ENCODE data around the gene CDKN2A.

DNA sequence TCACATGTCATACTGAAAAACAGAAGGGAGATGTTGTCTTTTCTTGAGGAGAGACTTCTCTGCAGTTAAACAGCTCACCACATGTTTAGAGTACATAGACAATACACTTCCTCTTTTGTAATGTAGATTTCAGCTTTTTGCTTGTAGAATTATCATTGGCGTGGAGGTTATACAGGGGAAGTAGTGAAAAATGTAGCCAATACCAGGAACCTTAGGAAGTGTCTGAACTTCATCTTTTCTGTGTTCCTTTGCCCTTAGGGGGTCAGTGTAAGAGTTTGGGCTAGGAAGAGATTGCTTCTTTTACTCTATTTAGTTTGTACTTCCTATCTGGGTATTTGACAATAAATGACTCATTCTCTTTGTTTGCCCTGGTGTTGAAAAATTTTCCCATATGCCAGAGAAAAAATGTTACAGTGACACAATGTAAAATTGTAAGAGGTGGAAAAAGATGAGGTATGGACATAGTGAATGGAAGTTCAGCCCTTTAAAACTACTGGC lies 36.0 kb upstream of the CDKN2A start:
- TF ChIP-seq, protein P1, sequence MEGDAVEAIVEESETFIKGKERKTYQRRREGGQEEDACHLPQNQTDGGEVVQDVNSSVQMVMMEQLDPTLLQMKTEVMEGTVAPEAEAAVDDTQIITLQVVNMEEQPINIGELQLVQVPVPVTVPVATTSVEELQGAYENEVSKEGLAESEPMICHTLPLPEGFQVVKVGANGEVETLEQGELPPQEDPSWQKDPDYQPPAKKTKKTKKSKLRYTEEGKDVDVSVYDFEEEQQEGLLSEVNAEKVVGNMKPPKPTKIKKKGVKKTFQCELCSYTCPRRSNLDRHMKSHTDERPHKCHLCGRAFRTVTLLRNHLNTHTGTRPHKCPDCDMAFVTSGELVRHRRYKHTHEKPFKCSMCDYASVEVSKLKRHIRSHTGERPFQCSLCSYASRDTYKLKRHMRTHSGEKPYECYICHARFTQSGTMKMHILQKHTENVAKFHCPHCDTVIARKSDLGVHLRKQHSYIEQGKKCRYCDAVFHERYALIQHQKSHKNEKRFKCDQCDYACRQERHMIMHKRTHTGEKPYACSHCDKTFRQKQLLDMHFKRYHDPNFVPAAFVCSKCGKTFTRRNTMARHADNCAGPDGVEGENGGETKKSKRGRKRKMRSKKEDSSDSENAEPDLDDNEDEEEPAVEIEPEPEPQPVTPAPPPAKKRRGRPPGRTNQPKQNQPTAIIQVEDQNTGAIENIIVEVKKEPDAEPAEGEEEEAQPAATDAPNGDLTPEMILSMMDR (conservative IDR thresholded peaks at IDR 0.05; ENCODE audit: low read length): no peak
- TF ChIP-seq EZH2phosphoT487 (IDR thresholded peaks at IDR 0.05; ENCODE audit: borderline replicate concordance): no peak

All from Loucy (cell line).